HEK293 (cell line): ENCODE measurements around the gene ITGA11.

Source experiments
- CTCF ChIA-PET: fragments of 350-600 bp; formaldehyde crosslinking; extraction: SDS; loops from one replicate; lab custom pipeline; 2021; ENCODE audit warnings: antibody characterized with exemption; lab: Yijun Ruan, JAX
- POLR2A ChIA-PET: fragments of 300-600 bp; formaldehyde crosslinking; extraction: SDS; loops from one replicate; lab custom pipeline; 2020; ENCODE audit warnings: antibody characterized with exemption, inconsistent platforms; lab: Yijun Ruan, JAX
- H3K27ac ChIP-seq: fragments of 200-500 bp; sonication (Bioruptor generic); 2 replicates; pipeline ENCODE4 v1.5.1; 2014; ENCODE audit warnings: low read depth, low read length, control low read depth, inconsistent platforms; ENCODE audit errors: extremely low read depth
- H3K36me3 ChIP-seq, 2 experiments: fragments of 200-500 bp in 1 of 2; sonication (Bioruptor generic) in 1 of 2; 1 replicate in 1 of 2; 2 replicates in 1 of 2; pipeline ENCODE4 v1.5.1; 2014 to 2017; ENCODE audit warnings: inconsistent platforms in 2 of 2, low read length in 2 of 2; ENCODE audit not compliant: control insufficient read depth in 2 of 2, insufficient read depth in 1 of 2
- H3K4me1 ChIP-seq: fragments of 200-500 bp; sonication (Bioruptor generic); 2 replicates; pipeline ENCODE4 v1.5.1; 2014; ENCODE audit warnings: mild to moderate bottlenecking, low read length, inconsistent platforms; ENCODE audit not compliant: control insufficient read depth, insufficient read depth
- H3K4me3 ChIP-seq: 2 replicates; pipeline ENCODE4 v1.5.1; 2011; ENCODE audit warnings: low read depth, mild to moderate bottlenecking, control low read depth, low read length, moderate library complexity
- H3K9me3 ChIP-seq: fragments of 200-500 bp; sonication (Bioruptor generic); 2 replicates; pipeline ENCODE4 v1.5.1; 2014; ENCODE audit warnings: low read depth, low read length, inconsistent platforms; ENCODE audit not compliant: control insufficient read depth, insufficient read depth
- BCL11B ChIP-seq: fragments of 450-650 bp; formaldehyde crosslinking; IDR thresholded peaks from 2 replicates; pipeline ENCODE4 v1.5.1; 2016; ENCODE audit warnings: low read depth, missing biosample characterization, missing genetic modification characterization
- HOXC10 ChIP-seq: sonication (generic); formaldehyde crosslinking; IDR thresholded peaks from 2 replicates; pipeline ENCODE4 v1.8.1; 2023; ENCODE audit warnings: mild to moderate bottlenecking, missing genetic modification reagents
- KLF1 ChIP-seq: fragments of 450-650 bp; formaldehyde crosslinking; IDR thresholded peaks from 2 replicates; pipeline ENCODE4 v1.5.1; 2016; ENCODE audit warnings: missing biosample characterization, missing genetic modification characterization
- SP7 ChIP-seq: fragments of 450-650 bp; formaldehyde crosslinking; IDR thresholded peaks from 2 replicates; pipeline ENCODE4 v1.5.1; 2016; ENCODE audit warnings: missing biosample characterization, missing genetic modification characterization
- WT1 ChIP-seq: fragments of 450-650 bp; formaldehyde crosslinking; IDR thresholded peaks from 2 replicates; pipeline ENCODE4 v1.5.1; 2016; ENCODE audit warnings: missing biosample characterization, missing genetic modification characterization
- ZBTB17 ChIP-seq: fragments of 450-650 bp; formaldehyde crosslinking; IDR thresholded peaks from 2 replicates; pipeline ENCODE4 v1.5.1; 2016; ENCODE audit warnings: missing biosample characterization, missing genetic modification characterization
- ZBTB7A ChIP-seq: fragments of 450-650 bp; formaldehyde crosslinking; IDR thresholded peaks from 2 replicates; pipeline ENCODE4 v1.5.1; 2016; ENCODE audit warnings: low read depth, missing biosample characterization, missing genetic modification characterization
- ZNF140 ChIP-seq: fragments of 450-650 bp; formaldehyde crosslinking; IDR thresholded peaks from 2 replicates; pipeline ENCODE4 v1.5.1; 2016; ENCODE audit warnings: missing biosample characterization, missing genetic modification characterization
- ZNF157 ChIP-seq: fragments of 450-650 bp; formaldehyde crosslinking; IDR thresholded peaks from 2 replicates; pipeline ENCODE4 v1.5.1; 2016; ENCODE audit warnings: missing biosample characterization, missing genetic modification characterization
- ZNF169 ChIP-seq: fragments of 450-650 bp; formaldehyde crosslinking; IDR thresholded peaks from 2 replicates; pipeline ENCODE4 v1.5.1; 2016; ENCODE audit warnings: missing biosample characterization, missing genetic modification characterization
- ZNF211 ChIP-seq: fragments of 450-650 bp; formaldehyde crosslinking; IDR thresholded peaks from 2 replicates; pipeline ENCODE4 v1.5.1; 2016; ENCODE audit warnings: low read depth, missing biosample characterization, missing genetic modification characterization
- ZNF214 ChIP-seq: fragments of 450-650 bp; formaldehyde crosslinking; IDR thresholded peaks from 2 replicates; pipeline ENCODE4 v1.5.1; 2017; ENCODE audit warnings: missing biosample characterization, mild to moderate bottlenecking, missing genetic modification characterization, borderline replicate concordance
- ZNF221 ChIP-seq: fragments of 450-650 bp; formaldehyde crosslinking; IDR thresholded peaks from 2 replicates; pipeline ENCODE4 v1.5.1; 2017; ENCODE audit warnings: missing biosample characterization, missing genetic modification characterization, borderline replicate concordance
- ZNF248 ChIP-seq: fragments of 450-650 bp; formaldehyde crosslinking; IDR thresholded peaks from 2 replicates; pipeline ENCODE4 v1.5.1; 2017; ENCODE audit warnings: missing biosample characterization, missing genetic modification characterization
- ZNF416 ChIP-seq: fragments of 450-650 bp; formaldehyde crosslinking; IDR thresholded peaks from 2 replicates; pipeline ENCODE4 v1.5.1; 2016; ENCODE audit warnings: missing biosample characterization, missing genetic modification characterization
- ZNF501 ChIP-seq: fragments of 450-650 bp; formaldehyde crosslinking; IDR thresholded peaks from 2 replicates; pipeline ENCODE4 v1.5.1; 2016; ENCODE audit warnings: missing biosample characterization, missing genetic modification characterization
- ZNF521 ChIP-seq: fragments of 450-650 bp; formaldehyde crosslinking; IDR thresholded peaks from 2 replicates; pipeline ENCODE4 v1.5.1; 2017; ENCODE audit warnings: missing biosample characterization, mild to moderate bottlenecking, missing genetic modification characterization
- ZNF560 ChIP-seq: fragments of 450-650 bp; formaldehyde crosslinking; IDR thresholded peaks from 2 replicates; pipeline ENCODE4 v1.5.1; 2017; ENCODE audit warnings: missing biosample characterization, missing genetic modification characterization, borderline replicate concordance
- ZNF585B ChIP-seq: fragments of 450-650 bp; formaldehyde crosslinking; IDR thresholded peaks from 2 replicates; pipeline ENCODE4 v1.5.1; 2016; ENCODE audit warnings: missing biosample characterization, missing genetic modification characterization
- ZNF610 ChIP-seq: fragments of 450-650 bp; formaldehyde crosslinking; IDR thresholded peaks from 2 replicates; pipeline ENCODE4 v1.5.1; 2016; ENCODE audit warnings: missing biosample characterization, missing genetic modification characterization, borderline replicate concordance
- ZNF664 ChIP-seq: fragments of 450-650 bp; formaldehyde crosslinking; IDR thresholded peaks from 2 replicates; pipeline ENCODE4 v1.5.1; 2016; ENCODE audit warnings: missing biosample characterization, missing genetic modification characterization
- ZSCAN16 ChIP-seq: fragments of 450-650 bp; formaldehyde crosslinking; IDR thresholded peaks from 2 replicates; pipeline ENCODE4 v1.5.1; 2016; ENCODE audit warnings: missing biosample characterization, missing genetic modification characterization
- TF ChIP-seq, protein P1 (sequence below): fragments of 450-650 bp; formaldehyde crosslinking; IDR thresholded peaks from 2 replicates; pipeline ENCODE4 v1.5.1; 2016; ENCODE audit warnings: missing biosample characterization, missing genetic modification characterization
- TF ChIP-seq, protein P2 (sequence below): fragments of 450-650 bp; formaldehyde crosslinking; IDR thresholded peaks from 2 replicates; pipeline ENCODE4 v1.5.1; 2016; ENCODE audit warnings: missing biosample characterization, missing genetic modification characterization
- TF ChIP-seq, protein P3 (sequence below): fragments of 450-650 bp; formaldehyde crosslinking; conservative IDR thresholded peaks from 2 replicates; pipeline ENCODE4 v1.5.1; 2016; ENCODE audit warnings: low read depth, missing biosample characterization, missing genetic modification characterization
- TF ChIP-seq, protein P4 (sequence below): sonication (generic); formaldehyde crosslinking; IDR thresholded peaks from 2 replicates; pipeline ENCODE4 v1.8.1; 2022; ENCODE audit warnings: mild to moderate bottlenecking, moderate library complexity, missing genetic modification reagents
- TF ChIP-seq, protein P5 (sequence below): fragments of 450-650 bp; formaldehyde crosslinking; IDR thresholded peaks from 2 replicates; pipeline ENCODE4 v1.5.1; 2016; ENCODE audit warnings: missing biosample characterization, missing genetic modification characterization
- TF ChIP-seq, protein P6 (sequence below): fragments of 450-650 bp; formaldehyde crosslinking; IDR thresholded peaks from 2 replicates; pipeline ENCODE4 v1.5.1; 2017; ENCODE audit warnings: missing biosample characterization, missing genetic modification characterization

Gene ITGA11

DNA sequence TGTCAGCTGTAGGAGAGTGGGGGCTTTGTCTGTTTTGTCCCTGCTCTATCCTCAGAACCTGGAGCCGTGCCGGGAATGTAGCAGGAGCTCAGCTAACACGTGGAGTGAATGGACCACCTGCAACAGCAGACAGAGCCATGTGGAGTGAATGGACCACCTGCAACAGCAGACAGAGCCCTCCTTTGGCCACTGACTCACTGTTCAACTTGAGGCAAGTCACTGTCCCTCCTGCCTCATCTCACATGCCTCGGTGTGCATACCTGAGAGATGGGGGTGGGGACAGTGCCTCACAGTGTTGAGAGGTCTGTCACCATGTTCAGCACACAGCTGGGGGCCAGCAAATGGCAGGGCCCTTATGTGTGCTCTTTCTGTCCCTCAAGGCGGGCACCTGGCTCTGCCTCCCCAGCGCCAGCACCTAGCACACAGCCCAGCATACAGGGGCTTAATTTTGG is 126.5 kb downstream of the ITGA11 start:
- Histone ChIP-seq H3K4me1 (no peaks in the 10 kb centered on the region), H3K4me3 (no peak overlapping the region), H3K27ac (no peak overlapping the region), H3K36me3 (no peaks in the 10 kb centered on the region), H3K9me3 (no peaks in the 10 kb centered on the region)
- ChIA-PET CTCF (interaction anchor here (0.6 to 7.2 kb wide), 12 partner anchors 11 to 527 kb away, joined by 3 to 158 read pairs (median 6); no protein-coding TSS in a partner anchor), POLR2A (interaction anchor here (1.6 kb wide), 1 partner anchor 24 kb away, joined by 6 read pairs; no protein-coding TSS in a partner anchor)
- no peak for TF ChIP-seq HOXC10 (CRISPR knock-in tag)
- TF ChIP-seq, protein P1, sequence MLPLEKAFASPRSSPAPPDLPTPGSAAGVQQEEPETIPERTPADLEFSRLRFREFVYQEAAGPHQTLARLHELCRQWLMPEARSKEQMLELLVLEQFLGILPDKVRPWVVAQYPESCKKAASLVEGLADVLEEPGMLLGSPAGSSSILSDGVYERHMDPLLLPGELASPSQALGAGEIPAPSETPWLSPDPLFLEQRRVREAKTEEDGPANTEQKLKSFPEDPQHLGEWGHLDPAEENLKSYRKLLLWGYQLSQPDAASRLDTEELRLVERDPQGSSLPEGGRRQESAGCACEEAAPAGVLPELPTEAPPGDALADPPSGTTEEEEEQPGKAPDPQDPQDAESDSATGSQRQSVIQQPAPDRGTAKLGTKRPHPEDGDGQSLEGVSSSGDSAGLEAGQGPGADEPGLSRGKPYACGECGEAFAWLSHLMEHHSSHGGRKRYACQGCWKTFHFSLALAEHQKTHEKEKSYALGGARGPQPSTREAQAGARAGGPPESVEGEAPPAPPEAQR (tag by site-specific recombination), result no peak
- TF ChIP-seq ZNF157 (tag by site-specific recombination), result no peak
- no peak for TF ChIP-seq SP7 (tag by site-specific recombination)
- TF ChIP-seq ZNF221 (tag by site-specific recombination), result no peak
- 0 out of 2 replicates have a peak, but pooled peaks have one; percentile 17 for TF ChIP-seq ZSCAN16
- no peak for TF ChIP-seq ZNF211
- no peak for TF ChIP-seq ZBTB7A (tag by site-specific recombination)
- TF ChIP-seq ZNF501 (tag by site-specific recombination), result no peak
- TF ChIP-seq ZNF248 (tag by site-specific recombination), result no peak
- TF ChIP-seq, protein P2, sequence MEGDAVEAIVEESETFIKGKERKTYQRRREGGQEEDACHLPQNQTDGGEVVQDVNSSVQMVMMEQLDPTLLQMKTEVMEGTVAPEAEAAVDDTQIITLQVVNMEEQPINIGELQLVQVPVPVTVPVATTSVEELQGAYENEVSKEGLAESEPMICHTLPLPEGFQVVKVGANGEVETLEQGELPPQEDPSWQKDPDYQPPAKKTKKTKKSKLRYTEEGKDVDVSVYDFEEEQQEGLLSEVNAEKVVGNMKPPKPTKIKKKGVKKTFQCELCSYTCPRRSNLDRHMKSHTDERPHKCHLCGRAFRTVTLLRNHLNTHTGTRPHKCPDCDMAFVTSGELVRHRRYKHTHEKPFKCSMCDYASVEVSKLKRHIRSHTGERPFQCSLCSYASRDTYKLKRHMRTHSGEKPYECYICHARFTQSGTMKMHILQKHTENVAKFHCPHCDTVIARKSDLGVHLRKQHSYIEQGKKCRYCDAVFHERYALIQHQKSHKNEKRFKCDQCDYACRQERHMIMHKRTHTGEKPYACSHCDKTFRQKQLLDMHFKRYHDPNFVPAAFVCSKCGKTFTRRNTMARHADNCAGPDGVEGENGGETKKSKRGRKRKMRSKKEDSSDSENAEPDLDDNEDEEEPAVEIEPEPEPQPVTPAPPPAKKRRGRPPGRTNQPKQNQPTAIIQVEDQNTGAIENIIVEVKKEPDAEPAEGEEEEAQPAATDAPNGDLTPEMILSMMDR (tag by site-specific recombination), result no peak
- no peak for TF ChIP-seq ZNF521
- no peak for TF ChIP-seq ZNF169 (tag by site-specific recombination)
- TF ChIP-seq ZNF585B, result no peak
- no peak for TF ChIP-seq BCL11B (tag by site-specific recombination)
- TF ChIP-seq, protein P3, sequence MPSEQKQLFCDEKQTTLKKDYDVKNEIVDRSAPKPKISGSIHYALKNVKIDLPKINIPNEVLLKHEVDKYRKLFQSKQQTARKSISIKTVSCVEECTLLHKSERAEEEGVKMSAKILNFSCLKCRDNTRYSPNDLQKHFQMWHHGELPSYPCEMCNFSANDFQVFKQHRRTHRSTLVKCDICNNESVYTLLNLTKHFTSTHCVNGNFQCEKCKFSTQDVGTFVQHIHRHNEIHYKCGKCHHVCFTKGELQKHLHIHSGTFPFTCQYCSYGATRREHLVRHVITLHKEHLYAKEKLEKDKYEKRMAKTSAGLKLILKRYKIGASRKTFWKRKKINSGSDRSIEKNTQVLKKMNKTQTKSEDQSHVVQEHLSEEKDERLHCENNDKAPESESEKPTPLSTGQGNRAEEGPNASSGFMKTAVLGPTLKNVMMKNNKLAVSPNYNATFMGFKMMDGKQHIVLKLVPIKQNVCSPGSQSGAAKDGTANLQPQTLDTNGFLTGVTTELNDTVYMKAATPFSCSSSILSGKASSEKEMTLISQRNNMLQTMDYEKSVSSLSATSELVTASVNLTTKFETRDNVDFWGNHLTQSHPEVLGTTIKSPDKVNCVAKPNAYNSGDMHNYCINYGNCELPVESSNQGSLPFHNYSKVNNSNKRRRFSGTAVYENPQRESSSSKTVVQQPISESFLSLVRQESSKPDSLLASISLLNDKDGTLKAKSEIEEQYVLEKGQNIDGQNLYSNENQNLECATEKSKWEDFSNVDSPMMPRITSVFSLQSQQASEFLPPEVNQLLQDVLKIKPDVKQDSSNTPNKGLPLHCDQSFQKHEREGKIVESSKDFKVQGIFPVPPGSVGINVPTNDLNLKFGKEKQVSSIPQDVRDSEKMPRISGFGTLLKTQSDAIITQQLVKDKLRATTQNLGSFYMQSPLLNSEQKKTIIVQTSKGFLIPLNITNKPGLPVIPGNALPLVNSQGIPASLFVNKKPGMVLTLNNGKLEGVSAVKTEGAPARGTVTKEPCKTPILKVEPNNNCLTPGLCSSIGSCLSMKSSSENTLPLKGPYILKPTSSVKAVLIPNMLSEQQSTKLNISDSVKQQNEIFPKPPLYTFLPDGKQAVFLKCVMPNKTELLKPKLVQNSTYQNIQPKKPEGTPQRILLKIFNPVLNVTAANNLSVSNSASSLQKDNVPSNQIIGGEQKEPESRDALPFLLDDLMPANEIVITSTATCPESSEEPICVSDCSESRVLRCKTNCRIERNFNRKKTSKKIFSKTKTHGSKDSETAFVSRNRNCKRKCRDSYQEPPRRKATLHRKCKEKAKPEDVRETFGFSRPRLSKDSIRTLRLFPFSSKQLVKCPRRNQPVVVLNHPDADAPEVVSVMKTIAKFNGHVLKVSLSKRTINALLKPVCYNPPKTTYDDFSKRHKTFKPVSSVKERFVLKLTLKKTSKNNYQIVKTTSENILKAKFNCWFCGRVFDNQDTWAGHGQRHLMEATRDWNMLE (tag by site-specific recombination), result no peak
- no peak for TF ChIP-seq KLF1 (tag by site-specific recombination)
- TF ChIP-seq ZNF560 (tag by site-specific recombination), result no peak
- TF ChIP-seq, protein P4, sequence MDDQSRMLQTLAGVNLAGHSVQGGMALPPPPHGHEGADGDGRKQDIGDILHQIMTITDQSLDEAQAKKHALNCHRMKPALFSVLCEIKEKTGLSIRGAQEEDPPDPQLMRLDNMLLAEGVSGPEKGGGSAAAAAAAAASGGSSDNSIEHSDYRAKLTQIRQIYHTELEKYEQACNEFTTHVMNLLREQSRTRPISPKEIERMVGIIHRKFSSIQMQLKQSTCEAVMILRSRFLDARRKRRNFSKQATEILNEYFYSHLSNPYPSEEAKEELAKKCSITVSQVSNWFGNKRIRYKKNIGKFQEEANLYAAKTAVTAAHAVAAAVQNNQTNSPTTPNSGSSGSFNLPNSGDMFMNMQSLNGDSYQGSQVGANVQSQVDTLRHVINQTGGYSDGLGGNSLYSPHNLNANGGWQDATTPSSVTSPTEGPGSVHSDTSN (CRISPR knock-in tag), result no peak
- TF ChIP-seq, protein P5, sequence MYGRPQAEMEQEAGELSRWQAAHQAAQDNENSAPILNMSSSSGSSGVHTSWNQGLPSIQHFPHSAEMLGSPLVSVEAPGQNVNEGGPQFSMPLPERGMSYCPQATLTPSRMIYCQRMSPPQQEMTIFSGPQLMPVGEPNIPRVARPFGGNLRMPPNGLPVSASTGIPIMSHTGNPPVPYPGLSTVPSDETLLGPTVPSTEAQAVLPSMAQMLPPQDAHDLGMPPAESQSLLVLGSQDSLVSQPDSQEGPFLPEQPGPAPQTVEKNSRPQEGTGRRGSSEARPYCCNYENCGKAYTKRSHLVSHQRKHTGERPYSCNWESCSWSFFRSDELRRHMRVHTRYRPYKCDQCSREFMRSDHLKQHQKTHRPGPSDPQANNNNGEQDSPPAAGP (tag by site-specific recombination), result 0 out of 2 replicates have a peak, but pooled peaks have one; percentile 6
- TF ChIP-seq ZNF140 (tag by site-specific recombination), result no peak
- TF ChIP-seq ZNF214 (tag by site-specific recombination), result no peak
- no peak for TF ChIP-seq ZNF610 (tag by site-specific recombination)
- no peak for TF ChIP-seq ZNF416 (tag by site-specific recombination)
- peak; percentile 86; the same call in 1 of the 2 replicates for TF ChIP-seq ZNF664 (tag by site-specific recombination)
- TF ChIP-seq, protein P6, sequence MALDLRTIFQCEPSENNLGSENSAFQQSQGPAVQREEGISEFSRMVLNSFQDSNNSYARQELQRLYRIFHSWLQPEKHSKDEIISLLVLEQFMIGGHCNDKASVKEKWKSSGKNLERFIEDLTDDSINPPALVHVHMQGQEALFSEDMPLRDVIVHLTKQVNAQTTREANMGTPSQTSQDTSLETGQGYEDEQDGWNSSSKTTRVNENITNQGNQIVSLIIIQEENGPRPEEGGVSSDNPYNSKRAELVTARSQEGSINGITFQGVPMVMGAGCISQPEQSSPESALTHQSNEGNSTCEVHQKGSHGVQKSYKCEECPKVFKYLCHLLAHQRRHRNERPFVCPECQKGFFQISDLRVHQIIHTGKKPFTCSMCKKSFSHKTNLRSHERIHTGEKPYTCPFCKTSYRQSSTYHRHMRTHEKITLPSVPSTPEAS (tag by site-specific recombination), result no peak
- TF ChIP-seq WT1 (tag by site-specific recombination), result no peak
- TF ChIP-seq ZBTB17 (tag by site-specific recombination), result no peak
